ENCODE results near the gene ZNF580.
A peak's percentile ranks its signal among the peaks of the same experiment; 100 is the strongest.

The ZNF580 gene

GRCh38 chr19:55600662-55601028, 40.2 kb upstream of the ZNF580 start:
- no peak for DNase-seq (ENCODE audit: low read depth)
- peak overlapping the region; percentile 80 for H3K4me3 ChIP-seq (ENCODE audit: low read depth, low read length)
- no peak for TF ChIP-seq CTCF (IDR thresholded peaks at IDR 0.05; ENCODE audit: low read depth, low read length, missing control alignments)
- in situ Hi-C loops (cut with HindIII; ENCODE audit: low sequenced_read_pairs) = loop anchor here (10.0 to 25.0 kb wide), 2 partner anchors 246 to 1138 kb away; partner anchors contain the start of genes CDC42EP5, COX6B2 and LENG9

GRCh38 chr19:55601084-55601483, 39.7 kb upstream of the ZNF580 start:
- peak overlapping the region; percentile 80 for H3K4me3 ChIP-seq (ENCODE audit: low read depth, low read length)
- no peak for TF ChIP-seq CTCF (IDR thresholded peaks at IDR 0.05; ENCODE audit: low read depth, low read length, missing control alignments)
- in situ Hi-C loops (cut with HindIII; ENCODE audit: low sequenced_read_pairs) = loop anchor here (10.0 to 25.0 kb wide), 2 partner anchors 246 to 1139 kb away; partner anchors contain the start of genes CDC42EP5, COX6B2 and LENG9
- no peak for DNase-seq (ENCODE audit: low read depth)

DNA sequence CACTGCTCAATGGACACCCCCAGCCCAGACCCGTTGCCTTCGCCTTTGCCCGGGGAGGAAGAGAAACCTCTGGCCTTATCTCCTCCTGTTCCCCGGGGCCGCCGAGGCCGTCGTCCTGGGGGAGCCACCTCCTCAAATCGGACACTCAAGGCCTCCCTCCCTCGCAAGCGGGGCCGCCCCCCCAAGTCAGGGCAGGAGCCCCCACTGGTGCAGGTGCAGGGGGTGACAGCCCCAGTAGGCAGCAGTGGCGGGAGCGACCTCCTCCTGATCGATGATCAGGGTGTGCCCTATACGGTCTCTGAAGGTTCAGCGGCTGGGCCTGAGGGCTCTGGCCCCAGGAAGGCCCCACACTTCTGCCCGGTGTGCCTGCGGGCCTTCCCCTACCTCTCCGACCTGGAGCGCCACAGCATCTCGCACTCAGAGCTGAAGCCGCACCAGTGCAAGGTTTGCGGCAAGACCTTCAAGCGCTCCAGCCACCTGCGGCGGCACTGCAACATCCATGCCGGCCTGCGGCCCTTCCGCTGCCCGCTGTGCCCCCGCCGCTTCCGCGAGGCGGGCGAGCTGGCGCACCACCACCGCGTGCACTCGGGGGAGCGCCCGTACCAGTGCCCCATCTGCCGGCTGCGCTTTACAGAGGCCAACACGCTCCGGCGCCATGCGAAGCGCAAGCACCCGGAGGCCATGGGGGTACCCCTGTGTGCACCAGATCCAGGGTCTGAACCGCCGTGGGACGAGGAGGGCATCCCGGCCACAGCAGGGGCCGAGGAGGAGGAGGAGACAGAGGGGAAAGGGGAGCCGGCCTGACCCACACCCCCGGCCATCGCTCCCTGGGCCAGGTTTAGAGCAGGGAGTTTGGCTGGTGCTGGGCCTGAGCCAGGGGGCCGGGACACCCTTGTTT, 38.4 kb upstream of the ZNF580 start:
- TF ChIP-seq CTCF (IDR thresholded peaks at IDR 0.05; ENCODE audit: low read depth, low read length, missing control alignments) = no peak
- no peak for DNase-seq (ENCODE audit: low read depth)
- in situ Hi-C loops (cut with HindIII; ENCODE audit: low sequenced_read_pairs) = loop anchor here (10.0 to 25.0 kb wide), 2 partner anchors 248 to 1140 kb away; partner anchors contain the start of genes CDC42EP5, COX6B2 and LENG9
- no peak overlapping the region for H3K4me3 ChIP-seq (ENCODE audit: low read depth, low read length)

DNA sequence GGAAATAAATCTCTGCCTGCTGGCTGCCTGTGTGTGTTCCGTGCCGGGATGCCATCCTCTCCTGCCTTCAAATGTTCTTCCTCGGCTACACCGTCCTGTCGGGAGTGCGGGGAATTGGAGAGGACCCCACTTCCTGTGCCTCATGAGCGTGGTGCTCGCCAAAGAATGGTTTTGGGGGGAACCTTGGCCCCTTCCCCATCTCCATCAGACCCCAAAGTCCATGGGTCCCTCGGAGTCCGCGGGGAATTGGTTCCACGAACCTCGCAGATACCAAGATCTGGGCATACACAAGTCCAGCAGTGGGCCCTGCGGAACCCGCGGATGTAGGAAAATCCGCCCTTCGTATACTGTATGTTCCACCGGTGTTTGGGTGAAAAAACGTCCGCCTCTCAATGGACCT, 37.7 kb upstream of the ZNF580 start:
- TF ChIP-seq CTCF (IDR thresholded peaks at IDR 0.05; ENCODE audit: low read depth, low read length, missing control alignments) = no peak
- in situ Hi-C loops (cut with HindIII; ENCODE audit: low sequenced_read_pairs) = loop anchor here (10.0 to 25.0 kb wide), 2 partner anchors 248 to 1141 kb away; partner anchors contain the start of genes CDC42EP5, COX6B2 and LENG9
- H3K4me3 ChIP-seq (ENCODE audit: low read depth, low read length) = no peak overlapping the region
- DNase-seq (ENCODE audit: low read depth) = no peak

GRCh38 chr19:55603581-55604292, 37.1 kb upstream of the ZNF580 start:
- in situ Hi-C loops (cut with HindIII; ENCODE audit: low sequenced_read_pairs) = loop anchor here (10.0 to 25.0 kb wide), 2 partner anchors 249 to 1141 kb away; partner anchors contain the start of genes CDC42EP5, COX6B2 and LENG9
- no peak for DNase-seq (ENCODE audit: low read depth)
- TF ChIP-seq CTCF (IDR thresholded peaks at IDR 0.05; ENCODE audit: low read depth, low read length, missing control alignments) = no peak
- H3K4me3 ChIP-seq (ENCODE audit: low read depth, low read length) = no peak overlapping the region

GRCh38 chr19:55605207-55605636, 35.6 kb upstream of the ZNF580 start:
- in situ Hi-C loops (cut with HindIII; ENCODE audit: low sequenced_read_pairs) = loop anchor here (10.0 to 25.0 kb wide), 2 partner anchors 250 to 1143 kb away; partner anchors contain the start of genes CDC42EP5, COX6B2 and LENG9
- peak overlapping the region; percentile 93 for H3K4me3 ChIP-seq (ENCODE audit: low read depth, low read length)
- DNase-seq (ENCODE audit: low read depth) = peak; percentile 93
- TF ChIP-seq CTCF (IDR thresholded peaks at IDR 0.05; ENCODE audit: low read depth, low read length, missing control alignments) = no peak
